ENCODE results near the gene HAPLN3. TPM values are rescaled to one million over a fixed set of nuclear protein-coding genes. Genes with fewer than 3 reads are reported as not detected.

HAPLN3 gene
- polyA plus RNA-seq, 2 of the 4 experiments (the other 2 are of a cell fraction): 8.5 to 39.7 TPM

DNA sequence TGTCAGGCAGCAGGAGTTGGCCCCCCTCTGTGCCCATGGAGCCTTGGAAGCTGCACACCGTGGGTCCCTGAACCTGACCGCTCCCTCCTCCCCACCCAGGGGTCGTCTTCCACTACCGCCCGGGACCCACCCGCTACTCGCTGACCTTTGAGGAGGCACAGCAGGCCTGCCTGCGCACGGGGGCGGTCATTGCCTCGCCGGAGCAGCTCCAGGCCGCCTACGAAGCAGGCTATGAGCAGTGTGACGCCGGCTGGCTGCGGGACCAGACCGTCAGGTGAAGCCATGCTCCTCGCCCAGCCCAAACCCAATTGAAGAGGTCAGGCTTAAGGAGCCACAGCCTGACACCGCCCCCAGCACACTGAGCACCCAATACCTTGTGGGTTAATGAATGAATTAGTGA, 48.2 kb downstream of the HAPLN3 start:
- Histone ChIP-seq H3K4me3 (no peak overlapping the region), H3K9me3 (no peaks in the 10 kb centered on the region), H3K27ac (no peak overlapping the region), H3K4me2 (no peak overlapping the region), H3K4me1 (no peaks in the 10 kb centered on the region)
- DNase-seq (ENCODE audit: low read depth in 1 of 2, low spot score in 1 of 2) (no peak), FAIRE-seq (no peak), ATAC-seq (no peak; a peak in 1 of 6 replicates)
- ChIA-PET CTCF (interaction anchor here (1.5 kb wide), 1 partner anchor 15 kb away, joined by 4 read pairs; no protein-coding TSS in a partner anchor), POLR2A (no interaction called here)
- 68% methylated on average over 16 of the region's 20 CpGs for WGBS (ENCODE audit: missing lambda C conversion rate)
- TF ChIP-seq FOSB (CRISPR knock-in tag; IDR thresholded peaks at IDR 0.05) (no peak), PHF8 (IDR thresholded peaks at IDR 0.05; ENCODE audit: borderline replicate concordance, low read depth) (no peak), JUNB (IDR thresholded peaks at IDR 0.05) (no peak), ZC3H11A (IDR thresholded peaks at IDR 0.05) (no peak), MYC (IDR thresholded peaks at IDR 0.05; ENCODE audit: borderline replicate concordance, low read length) (no peak), BHLHE40 (IDR thresholded peaks at IDR 0.05; ENCODE audit: low read depth, low read length) (no peak), GATA3 (IDR thresholded peaks at IDR 0.05; ENCODE audit: borderline replicate concordance) (no peak), ESRRA (IDR thresholded peaks at IDR 0.05; ENCODE audit: borderline replicate concordance, low read length) (no peak), HOXA7 (CRISPR knock-in tag; IDR thresholded peaks at IDR 0.05) (no peak), EHF (CRISPR knock-in tag; IDR thresholded peaks at IDR 0.05) (no peak), RCOR1 (IDR thresholded peaks at IDR 0.05; ENCODE audit: low read depth, low read length) (no peak), HOXB13 (CRISPR knock-in tag; IDR thresholded peaks at IDR 0.05; ENCODE audit: low read depth) (no peak), FOXS1 (CRISPR knock-in tag; IDR thresholded peaks at IDR 0.05) (no peak), EHMT2 (IDR thresholded peaks at IDR 0.05; ENCODE audit: low read depth) (no peak), ZSCAN20 (CRISPR knock-in tag; IDR thresholded peaks at IDR 0.05) (no peak), MAZ (IDR thresholded peaks at IDR 0.05; ENCODE audit: borderline replicate concordance, low read depth, low read length) (no peak)
- TF ChIP-seq, protein P1, sequence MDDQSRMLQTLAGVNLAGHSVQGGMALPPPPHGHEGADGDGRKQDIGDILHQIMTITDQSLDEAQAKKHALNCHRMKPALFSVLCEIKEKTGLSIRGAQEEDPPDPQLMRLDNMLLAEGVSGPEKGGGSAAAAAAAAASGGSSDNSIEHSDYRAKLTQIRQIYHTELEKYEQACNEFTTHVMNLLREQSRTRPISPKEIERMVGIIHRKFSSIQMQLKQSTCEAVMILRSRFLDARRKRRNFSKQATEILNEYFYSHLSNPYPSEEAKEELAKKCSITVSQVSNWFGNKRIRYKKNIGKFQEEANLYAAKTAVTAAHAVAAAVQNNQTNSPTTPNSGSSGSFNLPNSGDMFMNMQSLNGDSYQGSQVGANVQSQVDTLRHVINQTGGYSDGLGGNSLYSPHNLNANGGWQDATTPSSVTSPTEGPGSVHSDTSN (IDR thresholded peaks at IDR 0.05): no peak
- TF ChIP-seq, protein P2, sequence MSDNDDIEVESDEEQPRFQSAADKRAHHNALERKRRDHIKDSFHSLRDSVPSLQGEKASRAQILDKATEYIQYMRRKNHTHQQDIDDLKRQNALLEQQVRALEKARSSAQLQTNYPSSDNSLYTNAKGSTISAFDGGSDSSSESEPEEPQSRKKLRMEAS (IDR thresholded peaks at IDR 0.05): no peak

DNA sequence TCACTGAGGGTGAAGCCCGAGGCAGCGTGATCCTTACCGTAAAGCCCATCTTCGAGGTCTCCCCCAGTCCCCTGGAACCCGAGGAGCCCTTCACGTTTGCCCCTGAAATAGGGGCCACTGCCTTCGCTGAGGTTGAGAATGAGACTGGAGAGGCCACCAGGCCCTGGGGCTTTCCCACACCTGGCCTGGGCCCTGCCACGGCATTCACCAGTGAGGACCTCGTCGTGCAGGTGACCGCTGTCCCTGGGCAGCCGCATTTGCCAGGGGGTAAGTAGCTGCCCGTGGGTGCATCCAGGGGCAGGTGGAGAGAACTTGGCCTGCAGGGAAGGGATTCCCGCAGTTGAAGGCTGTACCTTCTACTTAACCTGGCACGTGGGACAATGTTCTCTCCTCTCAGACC, 49.7 kb downstream of the HAPLN3 start:
- FAIRE-seq (no peak), DNase-seq (ENCODE audit: low read depth in 1 of 2, low spot score in 1 of 2) (no peak), ATAC-seq (no peak)
- H3K9me3 ChIP-seq: no peaks in the 10 kb centered on the region
- H3K4me2 ChIP-seq: no peak overlapping the region
- POLR2A ChIA-PET: no interaction called here
- CTCF ChIA-PET: interaction anchor here (1.0 to 2.4 kb wide), 3 partner anchors 8 to 332 kb away, joined by 3 to 15 read pairs (median 7); no protein-coding TSS in a partner anchor
- H3K4me3 ChIP-seq: no peak overlapping the region
- TF ChIP-seq ZNF302 (CRISPR knock-in tag; IDR thresholded peaks at IDR 0.05): no peak
- no peak for TF ChIP-seq MAFK (IDR thresholded peaks at IDR 0.05; ENCODE audit: partially characterized antibody)
- no peak for TF ChIP-seq CEBPB (IDR thresholded peaks at IDR 0.05)
- no peak for TF ChIP-seq NFE2L2 (conservative IDR thresholded peaks at IDR 0.05; ENCODE audit: low read length)
- TF ChIP-seq RFX5 (IDR thresholded peaks at IDR 0.05): no peak
- TF ChIP-seq KDM1A (IDR thresholded peaks at IDR 0.05; ENCODE audit: low read depth): no peak
- no peak for TF ChIP-seq HOXB13 (CRISPR knock-in tag; IDR thresholded peaks at IDR 0.05; ENCODE audit: low read depth)
- no peak for TF ChIP-seq FOXS1 (CRISPR knock-in tag; IDR thresholded peaks at IDR 0.05)
- TF ChIP-seq RNF2 (IDR thresholded peaks at IDR 0.05; ENCODE audit: borderline replicate concordance, low read depth): no peak
- no peak for TF ChIP-seq SMC3 (IDR thresholded peaks at IDR 0.05)
- no peak for TF ChIP-seq FOSB (CRISPR knock-in tag; IDR thresholded peaks at IDR 0.05)
- TF ChIP-seq NR3C1 (IDR thresholded peaks at IDR 0.05): no peak
- TF ChIP-seq, protein P1 (IDR thresholded peaks at IDR 0.05): no peak
- TF ChIP-seq CHD4 (IDR thresholded peaks at IDR 0.05; ENCODE audit: borderline replicate concordance): no peak
- TF ChIP-seq, protein P2 (IDR thresholded peaks at IDR 0.05): no peak
- no peaks in the 10 kb centered on the region for H3K4me1 ChIP-seq
- no peak overlapping the region for H3K27ac ChIP-seq
- WGBS (ENCODE audit: missing lambda C conversion rate): 65% methylated on average over 12 of the region's 15 CpGs

Data from A549 (cell line).